Adrenal gland (tissue), 12 donors: Measurements from ENCODE around the gene SYCE1L. TPM values are rescaled to one million over a fixed set of nuclear protein-coding genes. Genes with fewer than 3 reads are reported as not detected.

Source experiments
- DNase-seq, 7 donors: peaks; one replicate each; pipeline ENCODE4 v3.0.0-alpha.2; 2019 to 2020
- H3K27ac ChIP-seq, 5 donors: fragments of 200-600 bp; sonication (generic) in 4 of 5; 1 replicate in 3 of 5; 2 replicates in 2 of 5; pipeline versions ENCODE4 v1.5.1 to v1.8.0; 2016 to 2020; ENCODE audit warnings: mild to moderate bottlenecking in 1 of 5
- H3K27me3 ChIP-seq: fragments of 200-600 bp; 2 replicates; pipeline ENCODE4 v1.8.0; 2021
- H3K36me3 ChIP-seq, 2 donors: fragments of 200-600 bp; replicated peaks in 1 of 2; 1 replicate in 1 of 2; 2 replicates in 1 of 2; pipeline versions ENCODE4 v1.5.1 to v1.8.0; 2018 to 2022
- H3K4me1 ChIP-seq, 2 donors: fragments of 200-600 bp; replicated peaks in 1 of 2; 1 replicate in 1 of 2; 2 replicates in 1 of 2; pipeline versions ENCODE4 v1.5.1 to v1.8.0; 2018 to 2021
- H3K4me3 ChIP-seq, 4 donors: fragments of 200-600 bp; sonication (generic) in 3 of 4; one replicate each; pipeline ENCODE4 v1.5.1; 2016 to 2018
- H3K9me3 ChIP-seq, 3 donors: fragments of 200-600 bp; sonication (generic) in 1 of 3; replicated peaks in 1 of 3; 1 replicate in 2 of 3; 2 replicates in 1 of 3; pipeline versions ENCODE4 v1.5.1 to v1.8.0; 2016 to 2021
- POLR2A ChIP-seq, 2 donors: fragments of 450-650 bp; IDR thresholded peaks; one replicate each; pipeline ENCODE4 v1.6.1; 2017; ENCODE audit warnings: antibody characterized with exemption in 2 of 2, mild to moderate bottlenecking in 2 of 2, moderate library complexity in 1 of 2
- WGBS, 4 donors: extraction: QIAGEN DNeasy Blood & Tissue Kit in 2 of 4; methylation state at CpG; one replicate each; pipeline versions ENCODE4 v1.1.5 to v1.1.7; 2013 to 2017; 5-methylcytosine and 5-hydroxymethylcytosine counted together
- intact Hi-C, 2 donors: fragments of 100-400 bp; cut with DNase I; formaldehyde crosslinking; loops; one replicate each; pipeline versions ENCODE4 v1.14.1 to v1.15.0; 2022 to 2023
- polyA plus RNA-seq, 3 donors: library from polyadenylated mRNA; stranded (reverse); fragments of 200-250 nt in 2 of 3; fragments of 350-450 nt in 1 of 3; fragmentation: Illumina TruSeq in 1 of 3; extraction: RNeasy Lipid Tissue Mini Kit (QIAGEN cat#74804) in 1 of 3; gene quantifications; one replicate each; pipeline ENCODE4 v1.2.3, GENCODE V29; 2013 to 2014
- total RNA-seq, 9 donors: library from RNA; depleted of rRNA in 4 of 9; stranded (reverse); fragments of >200 nt in 4 of 9; fragments of 120-200 nt in 1 of 9; fragmentation: NEBNext Ultra II Directional in 1 of 9; extraction: Animal tissue kit (Norgen Biotek cat#: 25700) in 1 of 9; gene quantifications; one replicate each; pipeline versions ENCODE4 v1.1.0 to v1.2.4, GENCODE V29; 2013 to 2023
- TF ChIP-seq, protein P1 (sequence below), 6 experiments: fragments of 450-650 bp in 4 of 6; fragments of 200-600 bp in 2 of 6; sonication (generic) in 1 of 6; IDR thresholded peaks; 1 replicate in 5 of 6; 2 replicates in 1 of 6; pipeline versions ENCODE4 v1.5.1 to v1.8.0; 2016 to 2021; ENCODE audit warnings: antibody characterized with exemption in 6 of 6, mild to moderate bottlenecking in 2 of 6, moderate library complexity in 1 of 6
- donor health status: healthy with polysubstance abuse.
- donor health status: Bipolar disorder and iron deficiency.
- donor health status: DM: yes; HTN: yes; CAD: no.
- donor health status: DM: no; HTN: no; CAD: no.
- donor health status: DM: no; HTN: no; CAD: no.
- donor health status: DM: yes; HTN: yes; CAD: no.

SYCE1L gene
- total and polyA plus RNA-seq, 12 donors = 0.42 to 10.8 (median 2.2) TPM; not detected in 3

GRCh38 chr16:77231047-77231446 lies 31.8 kb downstream of the SYCE1L start:
- DNase-seq = no peak
- H3K27me3 ChIP-seq = peaks cover 4% of the 10 kb centered on the region
- intact Hi-C loops = no loop called here
- 59 to 73% (median 71%) methylated on average over 3 of the region's 3 CpGs for WGBS, 4 donors
- no peaks in the 10 kb centered on the region for H3K4me1 ChIP-seq
- H3K9me3 ChIP-seq = no peaks in the 10 kb centered on the region
- no peak overlapping the region for H3K4me3 ChIP-seq
- no peaks in the 10 kb centered on the region for H3K36me3 ChIP-seq
- TF ChIP-seq, protein P1, sequence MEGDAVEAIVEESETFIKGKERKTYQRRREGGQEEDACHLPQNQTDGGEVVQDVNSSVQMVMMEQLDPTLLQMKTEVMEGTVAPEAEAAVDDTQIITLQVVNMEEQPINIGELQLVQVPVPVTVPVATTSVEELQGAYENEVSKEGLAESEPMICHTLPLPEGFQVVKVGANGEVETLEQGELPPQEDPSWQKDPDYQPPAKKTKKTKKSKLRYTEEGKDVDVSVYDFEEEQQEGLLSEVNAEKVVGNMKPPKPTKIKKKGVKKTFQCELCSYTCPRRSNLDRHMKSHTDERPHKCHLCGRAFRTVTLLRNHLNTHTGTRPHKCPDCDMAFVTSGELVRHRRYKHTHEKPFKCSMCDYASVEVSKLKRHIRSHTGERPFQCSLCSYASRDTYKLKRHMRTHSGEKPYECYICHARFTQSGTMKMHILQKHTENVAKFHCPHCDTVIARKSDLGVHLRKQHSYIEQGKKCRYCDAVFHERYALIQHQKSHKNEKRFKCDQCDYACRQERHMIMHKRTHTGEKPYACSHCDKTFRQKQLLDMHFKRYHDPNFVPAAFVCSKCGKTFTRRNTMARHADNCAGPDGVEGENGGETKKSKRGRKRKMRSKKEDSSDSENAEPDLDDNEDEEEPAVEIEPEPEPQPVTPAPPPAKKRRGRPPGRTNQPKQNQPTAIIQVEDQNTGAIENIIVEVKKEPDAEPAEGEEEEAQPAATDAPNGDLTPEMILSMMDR (IDR thresholded peaks at IDR 0.05) = no peak
- TF ChIP-seq POLR2A (IDR thresholded peaks at IDR 0.05) = no peak
- no peak overlapping the region for H3K27ac ChIP-seq

- WGBS, 4 donors = 60 to 71% (median 66%) methylated on average over 9 of the region's 9 CpGs
- peaks cover 4% of the 10 kb centered on the region for H3K27me3 ChIP-seq
- H3K4me1 ChIP-seq = no peaks in the 10 kb centered on the region
- H3K36me3 ChIP-seq = no peaks in the 10 kb centered on the region
- TF ChIP-seq POLR2A (IDR thresholded peaks at IDR 0.05) = no peak
- TF ChIP-seq, protein P1 (IDR thresholded peaks at IDR 0.05) = no peak
- no peak overlapping the region for H3K4me3 ChIP-seq
- no peak for DNase-seq
- no peaks in the 10 kb centered on the region for H3K9me3 ChIP-seq
- no peak overlapping the region for H3K27ac ChIP-seq
- intact Hi-C loops = no loop called here
These were observed 34.8 kb downstream of the SYCE1L start for GRCh38 chr16:77233799-77234519.

- Histone ChIP-seq H3K27ac (no peak overlapping the region), H3K9me3 (no peaks in the 10 kb centered on the region), H3K27me3 (peaks cover 4% of the 10 kb centered on the region), H3K4me1 (no peaks in the 10 kb centered on the region), H3K4me3 (no peak overlapping the region), H3K36me3 (no peaks in the 10 kb centered on the region)
- no peak for TF ChIP-seq POLR2A (IDR thresholded peaks at IDR 0.05)
- TF ChIP-seq, protein P1 (IDR thresholded peaks at IDR 0.05) = no peak
- no peak for DNase-seq
- 37 to 40% (median 38%) methylated on average over 11 of the region's 11 CpGs for WGBS, 4 donors
- intact Hi-C loops = loop anchor here in 1 of 2 donors (5.0 kb wide), 1 partner anchor 353 kb away; no protein-coding TSS in a partner anchor
These were observed 35.4 kb downstream of the SYCE1L start for GRCh38 chr16:77234611-77235010.

GRCh38 chr16:77236063-77236511 lies 36.9 kb downstream of the SYCE1L start:
- WGBS, 4 donors = 0 to 2% (median 1%) methylated on average over 2 to 21 of the region's 21 CpGs
- Histone ChIP-seq H3K4me3 (no peak overlapping the region), H3K27ac (no peak overlapping the region), H3K36me3 (no peaks in the 10 kb centered on the region), H3K9me3 (no peaks in the 10 kb centered on the region), H3K4me1 (no peaks in the 10 kb centered on the region), H3K27me3 (peaks cover 4% of the 10 kb centered on the region)
- intact Hi-C loops = loop anchor here (1.0 to 5.0 kb wide), 2 partner anchors 348 to 351 kb away; no protein-coding TSS in a partner anchor
- no peak for TF ChIP-seq POLR2A (IDR thresholded peaks at IDR 0.05)
- TF ChIP-seq, protein P1 (IDR thresholded peaks at IDR 0.05) = peak; percentile 98 to 100 (median 100)
- DNase-seq = peak; percentile 80 to 95 (median 89)
